NCI-H1105 (cell line): ENCODE results near the gene WFDC5.
"Not testable (repeated sequence)": the region's sequence is repeated elsewhere in the genome, so short reads cannot be mapped to it uniquely, and the experiment has no call there.

Experiments
- DNase-seq: peaks from one replicate; lab custom pipeline; 2025; lab: John Stamatoyannopoulos, UW

Gene WFDC5

GRCh38 chr20:45114465-45115385 lies at the start of gene WFDC5:
WFDC5 (minus strand) TSS chr20:45115174; CDS start chr20:45115083, 91 bp downstream.
- no peak for DNase-seq

GRCh38 chr20:45163083-45163803 lies 48.3 kb upstream of the WFDC5 start:
- DNase-seq: no peak

GRCh38 chr20:45157962-45158361 lies 43.0 kb upstream of the WFDC5 start:
- DNase-seq: no peak

- no peak for DNase-seq
Measured at GRCh38 chr20:45156713-45157112, 41.7 kb upstream of the WFDC5 start.

GRCh38 chr20:45154794-45155193 lies 39.8 kb upstream of the WFDC5 start:
- DNase-seq: not testable (repeated sequence)

GRCh38 chr20:45154183-45154582 lies 39.2 kb upstream of the WFDC5 start:
- no peak for DNase-seq

- DNase-seq: no peak
Measured at GRCh38 chr20:45153752-45154151, 38.8 kb upstream of the WFDC5 start.

- no peak for DNase-seq
Measured at GRCh38 chr20:45153147-45153546, 38.2 kb upstream of the WFDC5 start.

- DNase-seq: no peak
Measured at GRCh38 chr20:45152405-45152804, 37.4 kb upstream of the WFDC5 start.

- DNase-seq: no peak
Measured at GRCh38 chr20:45149062-45149461, 34.1 kb upstream of the WFDC5 start.

GRCh38 chr20:45140836-45141235 lies 25.9 kb upstream of the WFDC5 start:
- no peak for DNase-seq

GRCh38 chr20:45139733-45140375 lies 24.9 kb upstream of the WFDC5 start:
- not testable (repeated sequence) for DNase-seq

GRCh38 chr20:45138561-45139300 lies 23.8 kb upstream of the WFDC5 start:
- DNase-seq: no peak

GRCh38 chr20:45136911-45137310 lies 21.9 kb upstream of the WFDC5 start:
- DNase-seq: no peak

GRCh38 chr20:45128099-45128498 lies 13.1 kb upstream of the WFDC5 start:
- no peak for DNase-seq

- no peak for DNase-seq
Measured at GRCh38 chr20:45124365-45124764, 9.4 kb upstream of the WFDC5 start, which contains the start of gene WFDC12. WFDC12 (minus strand) TSS chr20:45124465; CDS start chr20:45124447, 18 bp downstream.

GRCh38 chr20:45121388-45121787 lies 6.4 kb upstream of the WFDC5 start:
- DNase-seq: no peak

- no peak for DNase-seq
Measured at GRCh38 chr20:45119556-45120266, 4.7 kb upstream of the WFDC5 start.

- DNase-seq: no peak
Measured at GRCh38 chr20:45118028-45118427, 3.1 kb upstream of the WFDC5 start.

GRCh38 chr20:45117581-45117980 lies 2.6 kb upstream of the WFDC5 start:
- DNase-seq: no peak

GRCh38 chr20:45115829-45116228 lies 855 bp upstream of the WFDC5 start:
- no peak for DNase-seq
